Measurements from ENCODE around the gene NCKAP5. TPM values are rescaled to one million over a fixed set of nuclear protein-coding genes. Genes with fewer than 3 reads are reported as not detected.

NCKAP5 gene
- total and polyA plus RNA-seq, 2 of the 8 experiments (the other 6 are each of a cell fraction or from before 2014, with no cell fraction given) = 0.27 to 0.86 TPM

GRCh38 chr2:132901661-132902060, 666.6 kb downstream of the NCKAP5 start:
- Histone ChIP-seq H3K23me2 (ENCODE audit: low read depth, low read length) (no peaks in the 10 kb centered on the region), H3K36me3 (ENCODE audit: control insufficient read depth in 2 of 4, insufficient read depth in 4 of 4, low read length in 3 of 4) (no peaks in the 10 kb centered on the region), H3K9ac (replicated peaks in 1 of 4; ENCODE audit: extremely low read depth in 1 of 4, low read depth in 3 of 4, low read length in 3 of 4) (no peak overlapping the region), H3K4me3 (ENCODE audit: extremely low read depth in 1 of 4, insufficient read depth in 2 of 4, low read depth in 3 of 4, low read length in 4 of 4) (no peak overlapping the region), H3K4ac (replicated peaks; ENCODE audit: insufficient read length, low read depth, low read length) (no peak overlapping the region), H3K79me1 (ENCODE audit: low read depth, low read length) (no peaks in the 10 kb centered on the region), H4K91ac (replicated peaks; ENCODE audit: insufficient read length, low read length) (no peak overlapping the region), H3K56ac (replicated peaks; ENCODE audit: insufficient read length, low read depth, low read length) (no peak overlapping the region), H2BK12ac (ENCODE audit: low read depth, low read length) (no peak overlapping the region), H2BK120ac (replicated peaks; ENCODE audit: low read depth, low read length) (no peak overlapping the region), H2AFZ (ENCODE audit: low read length) (no peak overlapping the region), H3K27me3 (replicated peaks in 1 of 4; ENCODE audit: control insufficient read depth in 3 of 4, extremely low read depth in 1 of 4, insufficient read depth in 3 of 4, low read length in 3 of 4) (no peaks in the 10 kb centered on the region), H3K4me1 (replicated peaks in 1 of 4; ENCODE audit: control insufficient read depth in 3 of 4, insufficient read depth in 4 of 4, low read length in 3 of 4) (no peaks in the 10 kb centered on the region), H3K18ac (ENCODE audit: extremely low read depth, low read length) (no peak overlapping the region), H4K5ac (ENCODE audit: insufficient read length, low read depth, low read length) (no peak overlapping the region), H3K27ac (ENCODE audit: low read depth, low read length) (no peak overlapping the region), H3K4me2 (ENCODE audit: insufficient read depth in 1 of 2, low read depth in 2 of 2, low read length in 2 of 2) (no peak overlapping the region), H4K20me1 (replicated peaks in 1 of 2; ENCODE audit: control insufficient read depth in 1 of 2, insufficient read depth in 2 of 2, low read length in 2 of 2) (no peaks in the 10 kb centered on the region), H3K9me3 (ENCODE audit: insufficient read depth in 2 of 2, low read depth in 1 of 2, low read length in 1 of 2) (no peaks in the 10 kb centered on the region), H2BK15ac (ENCODE audit: low read length) (no peak overlapping the region), H3K14ac (ENCODE audit: insufficient read length) (no peak overlapping the region), H2BK5ac (ENCODE audit: low read depth, low read length) (no peak overlapping the region), H3K79me2 (ENCODE audit: control insufficient read depth in 1 of 2, insufficient read depth in 2 of 2, low read length in 2 of 2) (no peaks in the 10 kb centered on the region), H3K23ac (ENCODE audit: insufficient read length) (no peak overlapping the region), H2AK5ac (ENCODE audit: low read depth, low read length) (no peak overlapping the region), H2BK20ac (ENCODE audit: low read length) (no peak overlapping the region), H4K8ac (ENCODE audit: extremely low read depth, insufficient read depth, low read length) (no peak overlapping the region)
- FAIRE-seq (no peak), DNase-seq (ENCODE audit: low read depth in 1 of 2, low spot score in 2 of 2) (no peak)
- TF ChIP-seq RXRA (IDR thresholded peaks at IDR 0.05; ENCODE audit: insufficient read depth, low read depth, low read length) = no peak
- no peak for TF ChIP-seq RBBP5 (IDR thresholded peaks at IDR 0.05; ENCODE audit: borderline replicate concordance, low read depth, low read length)
- TF ChIP-seq RFX5 (IDR thresholded peaks at IDR 0.05; ENCODE audit: borderline replicate concordance, low read depth, low read length) = no peak
- no peak for TF ChIP-seq SP2 (IDR thresholded peaks at IDR 0.05; ENCODE audit: low read length)
- TF ChIP-seq TAF7 (optimal IDR thresholded peaks at IDR 0.05; ENCODE audit: borderline replicate concordance, low read depth, low read length) = no peak
- no peak for TF ChIP-seq TCF12 (IDR thresholded peaks at IDR 0.05; ENCODE audit: low read depth, low read length)
- TF ChIP-seq USF2 (IDR thresholded peaks at IDR 0.05; ENCODE audit: low read length) = no peak
- no peak for TF ChIP-seq CHD2 (IDR thresholded peaks at IDR 0.05; ENCODE audit: low read length)
- TF ChIP-seq POLR2AphosphoS5 (IDR thresholded peaks at IDR 0.05; ENCODE audit: low read depth, low read length) = no peak
- no peak for TF ChIP-seq CBX5 (IDR thresholded peaks at IDR 0.05; ENCODE audit: low read depth, low read length)
- TF ChIP-seq BRCA1 (IDR thresholded peaks at IDR 0.05; ENCODE audit: low read depth, low read length) = no peak
- TF ChIP-seq CREB1 (IDR thresholded peaks at IDR 0.05) = no peak
- TF ChIP-seq CHD1 (IDR thresholded peaks at IDR 0.05; ENCODE audit: low read depth, low read length) = no peak
- TF ChIP-seq E2F6 (IDR thresholded peaks at IDR 0.05) = no peak
- POLR2A ChIA-PET (ENCODE audit: partially characterized antibody) = no interaction called here
- CTCF ChIA-PET (ENCODE audit: partially characterized antibody) = interaction anchor here (0.9 to 1.2 kb wide), 2 partner anchors 11 to 20 kb away, joined by 3 read pairs; no protein-coding TSS in a partner anchor
